HTR-8/SVneo (cell line): ENCODE measurements around the gene SERPINF2.
"Not testable (repeated sequence)": the region's sequence is repeated elsewhere in the genome, so short reads cannot be mapped to it uniquely, and the experiment has no call there.

Experiments
- DNase-seq: peaks from one replicate; pipeline ENCODE4 v3.0.0; 2011; ENCODE audit warnings: low spot score, mixed read lengths; ENCODE audit not compliant: insufficient read length
- FAIRE-seq: peaks from 2 replicates; lab custom pipeline; 2011; peaks lifted over from hg19 to GRCh38; lab: Jason Lieb, UNC

SERPINF2 gene

GRCh38 chr17:1715803-1716075 is 26.9 kb upstream of the SERPINF2 start:
- no peak for DNase-seq
- FAIRE-seq, result no peak

- peak; percentile 98 for FAIRE-seq
- peak; percentile 100 for DNase-seq
Measured at GRCh38 chr17:1716076-1716911, 26.4 kb upstream of the SERPINF2 start.

GRCh38 chr17:1716912-1717695 is 25.6 kb upstream of the SERPINF2 start:
- DNase-seq, result peak; percentile 99
- peak; percentile 95 for FAIRE-seq

GRCh38 chr17:1718362-1719165 is 24.1 kb upstream of the SERPINF2 start:
- DNase-seq (no peak), FAIRE-seq (no peak)

GRCh38 chr17:1720856-1721386 is 21.8 kb upstream of the SERPINF2 start:
- FAIRE-seq, result peak; percentile 71
- DNase-seq, result no peak

- DNase-seq, FAIRE-seq: not testable (repeated sequence)
Measured at GRCh38 chr17:1722022-1722421, 20.6 kb upstream of the SERPINF2 start.

GRCh38 chr17:1724351-1724868 is 18.3 kb upstream of the SERPINF2 start, which contains the start of gene WDR81:
Gene WDR81, plus strand, starts transcription at chr17:1724704. Its CDS starts 256 bp downstream, at chr17:1724960.
- no peak for FAIRE-seq
- peak; percentile 94 for DNase-seq

- no peak for DNase-seq
- peak; percentile 68 for FAIRE-seq
Measured at GRCh38 chr17:1724869-1725641, 17.6 kb upstream of the SERPINF2 start.

- no peak for DNase-seq
- peak; percentile 67 for FAIRE-seq
Measured at GRCh38 chr17:1725642-1726511, 16.8 kb upstream of the SERPINF2 start.

GRCh38 chr17:1726626-1727257 is 15.9 kb upstream of the SERPINF2 start:
- DNase-seq (no peak), FAIRE-seq (no peak)

GRCh38 chr17:1727258-1727789 is 15.3 kb upstream of the SERPINF2 start:
- DNase-seq (no peak), FAIRE-seq (no peak)

- no peak for FAIRE-seq
Measured at GRCh38 chr17:1727876-1728630, 14.6 kb upstream of the SERPINF2 start.

GRCh38 chr17:1729966-1730325 is 12.7 kb upstream of the SERPINF2 start:
- no peak for FAIRE-seq
- no peak for DNase-seq

More at GRCh38 chr17:1727876-1728630, 14.6 kb upstream of the SERPINF2 start:
- DNase-seq, result no peak

GRCh38 chr17:1730326-1731193 is 12.1 kb upstream of the SERPINF2 start:
- DNase-seq (no peak), FAIRE-seq (peak; percentile 36)

GRCh38 chr17:1731194-1731506 is 11.5 kb upstream of the SERPINF2 start:
- DNase-seq, result no peak
- no peak for FAIRE-seq

- no peak for DNase-seq
- no peak for FAIRE-seq
Measured at GRCh38 chr17:1732241-1732832, 10.3 kb upstream of the SERPINF2 start.
